HepG2 (cell line): ENCODE data around the gene RFX2. TPM values are rescaled to one million over a fixed set of nuclear protein-coding genes. Genes with fewer than 3 reads are reported as not detected.

Experiments
- ATAC-seq: fragments of 200-7000 bp; cut with Tn5 transposase; 3 replicates; pipeline ENCODE4 v1.9.1; 2020; ENCODE audit warnings: mild to moderate bottlenecking, moderate library complexity
- BruUV-seq: library from RNA; stranded (reverse); fragments of 400-500 nt; replicated peaks from 2 replicates; lab custom pipeline; 2021; lab: Mats Ljungman, UMichigan
- CTCF ChIA-PET: fragments of 300-600 bp; formaldehyde crosslinking; extraction: SDS; loops from one replicate; lab custom pipeline; 2021; ENCODE audit warnings: low total read pairs, inconsistent platforms, low intra/inter-chr PET ratio; lab: Yijun Ruan, JAX
- POLR2A ChIA-PET: fragments of 350-600 bp; sonication (Branson Sonifier 250); formaldehyde crosslinking; loops from one replicate; lab custom pipeline; 2020; ENCODE audit warnings: antibody characterized with exemption, inconsistent platforms; lab: Yijun Ruan, JAX
- DNase-seq: peaks from one replicate; pipeline ENCODE4 v3.0.0-alpha.2; 2015; ENCODE audit warnings: low spot score
- FAIRE-seq: peaks from 3 replicates; lab custom pipeline; 2011; peaks lifted over from hg19 to GRCh38; lab: Jason Lieb, UNC
- H2AFZ ChIP-seq: one replicate; pipeline ENCODE4 v1.6.1; 2011; ENCODE audit warnings: low read length, inconsistent platforms
- H3K27ac ChIP-seq: fragments of 300-600 bp; 3 replicates; pipeline ENCODE4 v1.8.0; 2011; ENCODE audit warnings: mixed run types, mild to moderate bottlenecking, mixed read lengths, low read length, inconsistent platforms; ENCODE audit not compliant: insufficient read depth; ENCODE audit errors: extremely low read length
- H3K27me3 ChIP-seq, 2 experiments: fragments of 200-600 bp in 1 of 2; 2 replicates in 1 of 2; 3 replicates in 1 of 2; pipeline versions ENCODE4 v1.6.0 to v1.8.0; 2011; ENCODE audit warnings: low read length in 2 of 2, mild to moderate bottlenecking in 2 of 2, moderate library complexity in 2 of 2, inconsistent platforms in 1 of 2; ENCODE audit not compliant: insufficient read depth in 2 of 2, control insufficient read depth in 1 of 2
- H3K36me3 ChIP-seq, 2 experiments: fragments of 200-600 bp in 1 of 2; replicated peaks in 1 of 2; 2 replicates in 1 of 2; 3 replicates in 1 of 2; pipeline versions ENCODE4 v1.5.1 to v1.8.0; 2011; ENCODE audit warnings: low read length in 2 of 2, inconsistent platforms in 1 of 2; ENCODE audit not compliant: insufficient read depth in 2 of 2, control insufficient read depth in 1 of 2
- H3K4me1 ChIP-seq: 2 replicates; pipeline ENCODE4 v1.5.1; 2012; ENCODE audit warnings: low read length, inconsistent platforms; ENCODE audit not compliant: insufficient read depth
- H3K4me2 ChIP-seq: 2 replicates; pipeline ENCODE4 v1.6.0; 2011; ENCODE audit warnings: low read depth, low read length, inconsistent platforms
- H3K4me3 ChIP-seq, 3 experiments: fragments of 200-600 bp in 1 of 3; sonication (generic), shearing (Covaris generic) in 1 of 3; replicated peaks in 1 of 3; 2 replicates each; pipeline ENCODE4 v1.5.1; 2011 to 2016; ENCODE audit warnings: low read length in 3 of 3, inconsistent platforms in 2 of 3, low read depth in 2 of 3, mild to moderate bottlenecking in 2 of 3, control low read depth in 1 of 3, mixed read lengths in 1 of 3; ENCODE audit not compliant: insufficient read depth in 1 of 3
- H3K79me2 ChIP-seq: one replicate; pipeline ENCODE4 v1.6.1; 2011; ENCODE audit warnings: low read length, inconsistent platforms; ENCODE audit not compliant: insufficient read depth
- H3K9ac ChIP-seq: 2 replicates; pipeline ENCODE4 v1.6.0; 2011; ENCODE audit warnings: mild to moderate bottlenecking, low read depth, low read length, inconsistent platforms; ENCODE audit not compliant: insufficient read depth
- H3K9me3 ChIP-seq: 2 replicates; pipeline ENCODE4 v1.5.1; 2012; ENCODE audit warnings: mild to moderate bottlenecking, low read length
- H4K20me1 ChIP-seq: 2 replicates; pipeline ENCODE4 v1.6.0; 2011; ENCODE audit warnings: inconsistent platforms, mild to moderate bottlenecking, low read length, moderate library complexity; ENCODE audit not compliant: insufficient read depth
- HDAC2 ChIP-seq: sonication (generic); formaldehyde crosslinking; IDR thresholded peaks from 2 replicates; pipeline ENCODE4 v1.4.0; 2020; ENCODE audit warnings: missing genetic modification reagents
- MAFK ChIP-seq, 2 experiments: IDR thresholded peaks in 1 of 2; conservative IDR thresholded peaks in 1 of 2; 2 replicates each; pipeline ENCODE4 v1.6.1; 2011; ENCODE audit warnings: improper control_type of control experiment in 2 of 2, low read length in 2 of 2
- MAX ChIP-seq: IDR thresholded peaks from 2 replicates; pipeline ENCODE4 v1.6.1; 2012; ENCODE audit warnings: inconsistent platforms
- THAP9 ChIP-seq: sonication (generic); formaldehyde crosslinking; IDR thresholded peaks from 2 replicates; pipeline ENCODE4; 2020; ENCODE audit warnings: missing genetic modification reagents, mild to moderate bottlenecking, borderline replicate concordance
- WGBS: methylation state at CpG from one replicate; pipeline ENCODE4 v1.1.6; 2017; ENCODE audit warnings: low lambda C conversion rate; 5-methylcytosine and 5-hydroxymethylcytosine counted together
- in situ Hi-C: cut with HindIII; loops from 2 replicates; pipeline ENCODE4 v1.10.0; 2017; ENCODE audit warnings: low pct_unique_long_range_greater_than_20kb; ENCODE audit not compliant: extremely low pct_ligation_motif_present
- intact Hi-C: fragments of 100-400 bp; cut with micrococcal nuclease; formaldehyde crosslinking; loops from one replicate; pipeline ENCODE4 v1.10.0; 2022; ENCODE audit not compliant: unreplicated experiment
- polyA plus RNA-seq, 8 experiments: library from polyadenylated mRNA; depleted of rRNA in 3 of 8; stranded (reverse) in 7 of 8; unstranded in 1 of 8; fragments of >200 nt; fragmentation: Illumina TruSeq in 4 of 8; extraction: Trizol in 4 of 8; gene quantifications; 2 replicates each; pipeline versions ENCODE4 v1.2.1 to v1.2.3, GENCODE V29; 2011 to 2016; ENCODE audit warnings: low read depth in 4 of 8, missing spikeins in 1 of 8, mixed read lengths in 1 of 8; ENCODE audit not compliant: insufficient read depth in 1 of 8
- total RNA-seq, 5 experiments: library from RNA; depleted of rRNA; stranded (reverse); fragments of >200 nt; fragmentation: Illumina TruSeq; extraction: Trizol; gene quantifications; 2 replicates each; pipeline ENCODE4 v1.2.3, GENCODE V29; 2016; ENCODE audit warnings: low read depth in 1 of 5

Gene RFX2
- total and polyA plus RNA-seq, 2 of the 13 experiments (the other 11 are each of a cell fraction or from before 2014, with no cell fraction given), result 2.8 to 3.3 TPM

GRCh38 chr19:5956728-5957127 lies 153.6 kb downstream of the RFX2 start (continued):
- TF ChIP-seq THAP9 (CRISPR knock-in tag) (0 out of 2 replicates have a peak, but pooled peaks have one; percentile 28), HDAC2 (no peak)

GRCh38 chr19:5956323-5956722 lies 154.0 kb downstream of the RFX2 start:
- Histone ChIP-seq H2AFZ (no peak overlapping the region), H4K20me1 (peaks cover 5% of the 10 kb centered on the region; the same call in 1 of the 2 replicates), H3K27me3 (no peaks in the 10 kb centered on the region), H3K79me2 (peaks cover 95% of the 10 kb centered on the region), H3K4me3 (no peak overlapping the region), H3K9me3 (no peaks in the 10 kb centered on the region), H3K4me1 (peaks cover 91% of the 10 kb centered on the region), H3K4me2 (0 out of 2 replicates have a peak overlapping the region, but pooled peaks have one; percentile 16), H3K9ac (no peak overlapping the region), H3K36me3 (peaks cover 8 to 15% of the 10 kb centered on the region in 2 experiments; a peak in 3 of 5 replicates)
- WGBS, result 90% methylated on average over 3 of the region's 3 CpGs
- DNase-seq, result no peak
- ChIA-PET CTCF (no interaction called here), POLR2A (interaction anchor here (1.4 to 3.4 kb wide), 2 partner anchors 22 to 52 kb away, joined by 3 to 13 read pairs; partner anchors contain the start of genes NDUFA11, RANBP3 and VMAC)
- no TSS peak for BruUV-seq
- no peak for ATAC-seq
- intact Hi-C loops, result no loop called here
- no peak for FAIRE-seq
- in situ Hi-C loops, result no loop called here
- TF ChIP-seq MAX (no peak), MAFK (conservative IDR thresholded peaks at IDR 0.05 in 1 of 2, IDR thresholded peaks at IDR 0.05 in 1 of 2; ENCODE audit: low read length in 2 of 2) (peak; percentile 1 to 13; a peak in 1 of 4 replicates)
- TF ChIP-seq, all 625 proteins: peak for 1
- peak overlapping the region; percentile 15 for H3K27ac ChIP-seq
